HepG2 (cell line): ENCODE measurements around the gene INKA1. TPM values are rescaled to one million over a fixed set of nuclear protein-coding genes. Genes with fewer than 3 reads are reported as not detected.

Source experiments
- HES4 ChIP-seq: sonication (generic); formaldehyde crosslinking; IDR thresholded peaks from 2 replicates; pipeline ENCODE4 v1.9.0; 2021; ENCODE audit warnings: mild to moderate bottlenecking, missing genetic modification reagents, borderline replicate concordance
- HNRNPL ChIP-seq: fragments of 200-400 bp; formaldehyde crosslinking; IDR thresholded peaks from 2 replicates; pipeline ENCODE4 v1.6.1; 2017; ENCODE audit warnings: mild to moderate bottlenecking, low read depth, low read length
- MATR3 ChIP-seq: sonication (generic); formaldehyde crosslinking; IDR thresholded peaks from 2 replicates; pipeline ENCODE4 v1.4.0; 2020; ENCODE audit warnings: missing genetic modification reagents
- SRSF4 ChIP-seq: fragments of 200-400 bp; formaldehyde crosslinking; IDR thresholded peaks from one replicate; pipeline ENCODE4 v1.6.1; 2018; ENCODE audit warnings: mild to moderate bottlenecking, low read depth, low read length, moderate library complexity; ENCODE audit not compliant: poor library complexity, severe bottlenecking
- XRCC5 ChIP-seq: fragments of 200-400 bp; formaldehyde crosslinking; optimal IDR thresholded peaks from 2 replicates; pipeline ENCODE3; 2017; ENCODE audit warnings: mild to moderate bottlenecking, low read length
- ZFX ChIP-seq: sonication (generic); formaldehyde crosslinking; IDR thresholded peaks from 2 replicates; pipeline ENCODE4 v1.4.0; 2020; ENCODE audit warnings: mild to moderate bottlenecking, low read depth, missing genetic modification reagents, moderate library complexity
- ZNF207 ChIP-seq: fragments of 450-650 bp; IDR thresholded peaks from 2 replicates; pipeline ENCODE4 v1.6.1; 2016; ENCODE audit warnings: antibody characterized with exemption, borderline replicate concordance
- ZNF615 ChIP-seq: sonication (generic); formaldehyde crosslinking; IDR thresholded peaks from 2 replicates; pipeline ENCODE4 v1.5.0; 2020; ENCODE audit warnings: mild to moderate bottlenecking, missing genetic modification reagents, borderline replicate concordance
- ZSCAN20 ChIP-seq: sonication (generic); formaldehyde crosslinking; IDR thresholded peaks from 2 replicates; pipeline ENCODE4 v1.4.0; 2020; ENCODE audit warnings: missing genetic modification reagents, mild to moderate bottlenecking, borderline replicate concordance
- polyA plus RNA-seq, 8 experiments: library from polyadenylated mRNA; depleted of rRNA in 3 of 8; stranded (reverse) in 7 of 8; unstranded in 1 of 8; fragments of >200 nt; fragmentation: Illumina TruSeq in 4 of 8; extraction: Trizol in 4 of 8; gene quantifications; 2 replicates each; pipeline versions ENCODE4 v1.2.1 to v1.2.3, GENCODE V29; 2011 to 2016; ENCODE audit warnings: low read depth in 4 of 8, missing spikeins in 1 of 8, mixed read lengths in 1 of 8; ENCODE audit not compliant: insufficient read depth in 1 of 8
- total RNA-seq, 5 experiments: library from RNA; depleted of rRNA; stranded (reverse); fragments of >200 nt; fragmentation: Illumina TruSeq; extraction: Trizol; gene quantifications; 2 replicates each; pipeline ENCODE4 v1.2.3, GENCODE V29; 2016; ENCODE audit warnings: low read depth in 1 of 5
- TF ChIP-seq, protein P1 (sequence below): fragments of 450-650 bp; IDR thresholded peaks from 2 replicates; pipeline ENCODE4 v1.6.1; 2016
- TF ChIP-seq, protein P2 (sequence below): sonication (generic); IDR thresholded peaks from 2 replicates; pipeline ENCODE4 v1.6.1; 2016; ENCODE audit warnings: low read depth, borderline replicate concordance
- TF ChIP-seq, protein P3 (sequence below): sonication (generic); formaldehyde crosslinking; IDR thresholded peaks from 2 replicates; pipeline ENCODE4 v1.4.0; 2020; ENCODE audit warnings: missing genetic modification reagents
- TF ChIP-seq, protein P4 (sequence below): conservative IDR thresholded peaks from 2 replicates; pipeline ENCODE4 v1.6.1; 2018; ENCODE audit warnings: missing genetic modification reagents

The INKA1 gene
- total and polyA plus RNA-seq, 2 of the 13 experiments (the other 11 are each of a cell fraction or from before 2014, with no cell fraction given) = 0.22 to 0.41 TPM

DNA sequence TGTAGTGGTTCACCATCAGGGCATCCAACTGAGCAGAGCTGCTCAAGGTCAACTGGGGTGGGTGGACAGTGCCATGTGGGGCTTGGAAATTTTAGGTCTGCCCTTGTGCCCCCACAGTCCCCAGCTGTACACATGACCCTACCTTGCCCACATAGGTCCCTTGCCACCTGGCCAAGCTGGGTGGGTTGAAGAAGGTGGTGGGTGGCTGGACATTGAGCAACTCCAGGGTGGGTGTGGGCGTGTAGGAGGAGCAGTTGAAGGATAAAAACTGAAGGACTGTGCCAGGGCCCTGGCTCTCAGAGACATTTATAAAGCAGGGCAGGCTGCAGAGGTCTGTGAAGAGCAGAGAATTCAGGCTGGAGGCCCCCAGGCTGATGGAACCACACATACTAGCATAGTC, 4.0 kb upstream of the INKA1 start (continued):
- TF ChIP-seq XRCC5 (no peak), ZFX (CRISPR knock-in tag) (no peak), SRSF4 (no peak), MATR3 (CRISPR knock-in tag) (no peak), ZNF615 (no peak), ZNF207 (no peak), HES4 (CRISPR knock-in tag) (no peak), HNRNPL (0 out of 2 replicates have a peak, but pooled peaks have one; percentile 44), ZSCAN20 (CRISPR knock-in tag) (no peak)
- TF ChIP-seq, protein P1, sequence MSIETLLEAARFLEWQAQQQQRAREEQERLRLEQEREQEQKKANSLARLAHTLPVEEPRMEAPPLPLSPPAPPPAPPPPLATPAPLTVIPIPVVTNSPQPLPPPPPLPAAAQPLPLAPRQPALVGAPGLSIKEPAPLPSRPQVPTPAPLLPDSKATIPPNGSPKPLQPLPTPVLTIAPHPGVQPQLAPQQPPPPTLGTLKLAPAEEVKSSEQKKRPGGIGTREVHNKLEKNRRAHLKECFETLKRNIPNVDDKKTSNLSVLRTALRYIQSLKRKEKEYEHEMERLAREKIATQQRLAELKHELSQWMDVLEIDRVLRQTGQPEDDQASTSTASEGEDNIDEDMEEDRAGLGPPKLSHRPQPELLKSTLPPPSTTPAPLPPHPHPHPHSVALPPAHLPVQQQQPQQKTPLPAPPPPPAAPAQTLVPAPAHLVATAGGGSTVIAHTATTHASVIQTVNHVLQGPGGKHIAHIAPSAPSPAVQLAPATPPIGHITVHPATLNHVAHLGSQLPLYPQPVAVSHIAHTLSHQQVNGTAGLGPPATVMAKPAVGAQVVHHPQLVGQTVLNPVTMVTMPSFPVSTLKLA = no peak
- TF ChIP-seq, protein P2, sequence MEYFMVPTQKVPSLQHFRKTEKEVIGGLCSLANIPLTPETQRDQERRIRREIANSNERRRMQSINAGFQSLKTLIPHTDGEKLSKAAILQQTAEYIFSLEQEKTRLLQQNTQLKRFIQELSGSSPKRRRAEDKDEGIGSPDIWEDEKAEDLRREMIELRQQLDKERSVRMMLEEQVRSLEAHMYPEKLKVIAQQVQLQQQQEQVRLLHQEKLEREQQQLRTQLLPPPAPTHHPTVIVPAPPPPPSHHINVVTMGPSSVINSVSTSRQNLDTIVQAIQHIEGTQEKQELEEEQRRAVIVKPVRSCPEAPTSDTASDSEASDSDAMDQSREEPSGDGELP = no peak
- TF ChIP-seq, protein P3, sequence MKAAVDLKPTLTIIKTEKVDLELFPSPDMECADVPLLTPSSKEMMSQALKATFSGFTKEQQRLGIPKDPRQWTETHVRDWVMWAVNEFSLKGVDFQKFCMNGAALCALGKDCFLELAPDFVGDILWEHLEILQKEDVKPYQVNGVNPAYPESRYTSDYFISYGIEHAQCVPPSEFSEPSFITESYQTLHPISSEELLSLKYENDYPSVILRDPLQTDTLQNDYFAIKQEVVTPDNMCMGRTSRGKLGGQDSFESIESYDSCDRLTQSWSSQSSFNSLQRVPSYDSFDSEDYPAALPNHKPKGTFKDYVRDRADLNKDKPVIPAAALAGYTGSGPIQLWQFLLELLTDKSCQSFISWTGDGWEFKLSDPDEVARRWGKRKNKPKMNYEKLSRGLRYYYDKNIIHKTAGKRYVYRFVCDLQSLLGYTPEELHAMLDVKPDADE (CRISPR knock-in tag) = no peak
- TF ChIP-seq, protein P4, sequence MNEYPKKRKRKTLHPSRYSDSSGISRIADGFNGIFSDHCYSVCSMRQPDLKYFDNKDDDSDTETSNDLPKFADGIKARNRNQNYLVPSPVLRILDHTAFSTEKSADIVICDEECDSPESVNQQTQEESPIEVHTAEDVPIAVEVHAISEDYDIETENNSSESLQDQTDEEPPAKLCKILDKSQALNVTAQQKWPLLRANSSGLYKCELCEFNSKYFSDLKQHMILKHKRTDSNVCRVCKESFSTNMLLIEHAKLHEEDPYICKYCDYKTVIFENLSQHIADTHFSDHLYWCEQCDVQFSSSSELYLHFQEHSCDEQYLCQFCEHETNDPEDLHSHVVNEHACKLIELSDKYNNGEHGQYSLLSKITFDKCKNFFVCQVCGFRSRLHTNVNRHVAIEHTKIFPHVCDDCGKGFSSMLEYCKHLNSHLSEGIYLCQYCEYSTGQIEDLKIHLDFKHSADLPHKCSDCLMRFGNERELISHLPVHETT (CRISPR knock-in tag) = no peak
